Measurements from ENCODE around the gene NSUN3.

GRCh38 chr3:94061297-94061696 lies 1.6 kb upstream of the NSUN3 start:
- no peak for TF ChIP-seq POLR2AphosphoS5 (IDR thresholded peaks at IDR 0.05)
- TF ChIP-seq, protein P1, sequence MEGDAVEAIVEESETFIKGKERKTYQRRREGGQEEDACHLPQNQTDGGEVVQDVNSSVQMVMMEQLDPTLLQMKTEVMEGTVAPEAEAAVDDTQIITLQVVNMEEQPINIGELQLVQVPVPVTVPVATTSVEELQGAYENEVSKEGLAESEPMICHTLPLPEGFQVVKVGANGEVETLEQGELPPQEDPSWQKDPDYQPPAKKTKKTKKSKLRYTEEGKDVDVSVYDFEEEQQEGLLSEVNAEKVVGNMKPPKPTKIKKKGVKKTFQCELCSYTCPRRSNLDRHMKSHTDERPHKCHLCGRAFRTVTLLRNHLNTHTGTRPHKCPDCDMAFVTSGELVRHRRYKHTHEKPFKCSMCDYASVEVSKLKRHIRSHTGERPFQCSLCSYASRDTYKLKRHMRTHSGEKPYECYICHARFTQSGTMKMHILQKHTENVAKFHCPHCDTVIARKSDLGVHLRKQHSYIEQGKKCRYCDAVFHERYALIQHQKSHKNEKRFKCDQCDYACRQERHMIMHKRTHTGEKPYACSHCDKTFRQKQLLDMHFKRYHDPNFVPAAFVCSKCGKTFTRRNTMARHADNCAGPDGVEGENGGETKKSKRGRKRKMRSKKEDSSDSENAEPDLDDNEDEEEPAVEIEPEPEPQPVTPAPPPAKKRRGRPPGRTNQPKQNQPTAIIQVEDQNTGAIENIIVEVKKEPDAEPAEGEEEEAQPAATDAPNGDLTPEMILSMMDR (IDR thresholded peaks at IDR 0.05): no peak
- no peak for TF ChIP-seq POLR2A (IDR thresholded peaks at IDR 0.05)
- no peak for TF ChIP-seq EP300 (IDR thresholded peaks at IDR 0.05)

Data from stomach (tissue), 4 donors.